HEK293 (cell line): ENCODE measurements around the gene MAGI2.

Experiments
- CTCF ChIA-PET: fragments of 350-600 bp; formaldehyde crosslinking; extraction: SDS; loops from one replicate; lab custom pipeline; 2021; ENCODE audit warnings: antibody characterized with exemption; lab: Yijun Ruan, JAX
- POLR2A ChIA-PET: fragments of 300-600 bp; formaldehyde crosslinking; extraction: SDS; loops from one replicate; lab custom pipeline; 2020; ENCODE audit warnings: antibody characterized with exemption, inconsistent platforms; lab: Yijun Ruan, JAX
- H3K27ac ChIP-seq: fragments of 200-500 bp; sonication (Bioruptor generic); 2 replicates; pipeline ENCODE4 v1.5.1; 2014; ENCODE audit warnings: low read depth, low read length, control low read depth, inconsistent platforms; ENCODE audit errors: extremely low read depth
- H3K36me3 ChIP-seq, 2 experiments: fragments of 200-500 bp in 1 of 2; sonication (Bioruptor generic) in 1 of 2; 1 replicate in 1 of 2; 2 replicates in 1 of 2; pipeline ENCODE4 v1.5.1; 2014 to 2017; ENCODE audit warnings: inconsistent platforms in 2 of 2, low read length in 2 of 2; ENCODE audit not compliant: control insufficient read depth in 2 of 2, insufficient read depth in 1 of 2
- H3K4me1 ChIP-seq: fragments of 200-500 bp; sonication (Bioruptor generic); 2 replicates; pipeline ENCODE4 v1.5.1; 2014; ENCODE audit warnings: mild to moderate bottlenecking, low read length, inconsistent platforms; ENCODE audit not compliant: control insufficient read depth, insufficient read depth
- H3K4me3 ChIP-seq: 2 replicates; pipeline ENCODE4 v1.5.1; 2011; ENCODE audit warnings: low read depth, mild to moderate bottlenecking, control low read depth, low read length, moderate library complexity
- H3K9me3 ChIP-seq: fragments of 200-500 bp; sonication (Bioruptor generic); 2 replicates; pipeline ENCODE4 v1.5.1; 2014; ENCODE audit warnings: low read depth, low read length, inconsistent platforms; ENCODE audit not compliant: control insufficient read depth, insufficient read depth
- KLF10 ChIP-seq: fragments of 450-650 bp; IDR thresholded peaks from 2 replicates; pipeline ENCODE4 v1.5.1; 2018; ENCODE audit warnings: missing biosample characterization, mild to moderate bottlenecking, missing genetic modification characterization
- MZF1 ChIP-seq: fragments of 450-650 bp; formaldehyde crosslinking; IDR thresholded peaks from 2 replicates; pipeline ENCODE4 v1.5.1; 2017; ENCODE audit warnings: missing biosample characterization, missing genetic modification characterization, borderline replicate concordance
- PBX3 ChIP-seq: sonication (generic); formaldehyde crosslinking; IDR thresholded peaks from 2 replicates; pipeline ENCODE4 v1.8.1; 2022; ENCODE audit warnings: mild to moderate bottlenecking, moderate library complexity, missing genetic modification reagents
- ZBTB17 ChIP-seq: fragments of 450-650 bp; formaldehyde crosslinking; IDR thresholded peaks from 2 replicates; pipeline ENCODE4 v1.5.1; 2016; ENCODE audit warnings: missing biosample characterization, missing genetic modification characterization
- ZNF18 ChIP-seq: fragments of 450-650 bp; formaldehyde crosslinking; IDR thresholded peaks from 2 replicates; pipeline ENCODE4 v1.5.1; 2016; ENCODE audit warnings: missing biosample characterization, missing genetic modification characterization
- ZNF2 ChIP-seq: fragments of 450-650 bp; formaldehyde crosslinking; IDR thresholded peaks from 2 replicates; pipeline ENCODE4 v1.5.1; 2016; ENCODE audit warnings: missing biosample characterization, missing genetic modification characterization
- ZNF280C ChIP-seq: fragments of 450-650 bp; formaldehyde crosslinking; IDR thresholded peaks from 2 replicates; pipeline ENCODE4 v1.5.1; 2016; ENCODE audit warnings: missing biosample characterization, missing genetic modification characterization
- ZNF280D ChIP-seq: fragments of 450-650 bp; formaldehyde crosslinking; IDR thresholded peaks from 2 replicates; pipeline ENCODE4 v1.5.1; 2016; ENCODE audit warnings: missing biosample characterization, missing genetic modification characterization
- ZNF398 ChIP-seq: fragments of 450-650 bp; formaldehyde crosslinking; IDR thresholded peaks from 2 replicates; pipeline ENCODE4 v1.5.1; 2017; ENCODE audit warnings: missing biosample characterization, missing genetic modification characterization
- ZNF404 ChIP-seq: fragments of 450-650 bp; formaldehyde crosslinking; IDR thresholded peaks from 2 replicates; pipeline ENCODE4 v1.5.1; 2017; ENCODE audit warnings: missing biosample characterization, missing genetic modification characterization
- ZNF501 ChIP-seq: fragments of 450-650 bp; formaldehyde crosslinking; IDR thresholded peaks from 2 replicates; pipeline ENCODE4 v1.5.1; 2016; ENCODE audit warnings: missing biosample characterization, missing genetic modification characterization
- ZNF513 ChIP-seq: fragments of 450-650 bp; IDR thresholded peaks from 2 replicates; pipeline ENCODE4 v1.5.1; 2018; ENCODE audit warnings: missing biosample characterization, missing genetic modification characterization
- ZNF561 ChIP-seq: fragments of 450-650 bp; IDR thresholded peaks from 2 replicates; pipeline ENCODE4 v1.5.1; 2018; ENCODE audit warnings: missing biosample characterization, missing genetic modification characterization, borderline replicate concordance
- ZNF623 ChIP-seq: fragments of 450-650 bp; formaldehyde crosslinking; IDR thresholded peaks from 2 replicates; pipeline ENCODE4 v1.5.1; 2016; ENCODE audit warnings: missing biosample characterization, missing genetic modification characterization
- ZNF629 ChIP-seq: fragments of 450-650 bp; formaldehyde crosslinking; IDR thresholded peaks from 2 replicates; pipeline ENCODE4 v1.5.1; 2017; ENCODE audit warnings: missing biosample characterization, missing genetic modification characterization
- ZNF677 ChIP-seq: fragments of 450-650 bp; IDR thresholded peaks from 2 replicates; pipeline ENCODE4 v1.5.0; 2018; ENCODE audit warnings: missing biosample characterization, mild to moderate bottlenecking, missing genetic modification characterization, moderate library complexity
- ZNF747 ChIP-seq: fragments of 450-650 bp; formaldehyde crosslinking; IDR thresholded peaks from 2 replicates; pipeline ENCODE4 v1.5.1; 2016; ENCODE audit warnings: missing biosample characterization, missing genetic modification characterization

MAGI2 gene

GRCh38 chr7:78684201-78684600 is 769.3 kb downstream of the MAGI2 start (continued):
- TF ChIP-seq ZNF280D (tag by site-specific recombination) (no peak), ZNF280C (tag by site-specific recombination) (no peak)

- ChIA-PET CTCF (no interaction called here), POLR2A (no interaction called here)
- Histone ChIP-seq H3K27ac (no peak overlapping the region), H3K36me3 (no peaks in the 10 kb centered on the region), H3K4me1 (no peaks in the 10 kb centered on the region), H3K9me3 (no peaks in the 10 kb centered on the region), H3K4me3 (no peak overlapping the region)
- TF ChIP-seq ZNF404 (tag by site-specific recombination) (no peak), ZNF747 (tag by site-specific recombination) (no peak), ZNF398 (tag by site-specific recombination) (no peak), ZNF2 (tag by site-specific recombination) (no peak), MZF1 (no peak), KLF10 (tag by site-specific recombination) (no peak), PBX3 (CRISPR knock-in tag) (no peak), ZBTB17 (tag by site-specific recombination) (no peak)
These were observed 769.9 kb downstream of the MAGI2 start for GRCh38 chr7:78683566-78683965.

- Histone ChIP-seq H3K9me3 (no peaks in the 10 kb centered on the region), H3K27ac (no peak overlapping the region), H3K4me1 (no peaks in the 10 kb centered on the region), H3K36me3 (no peaks in the 10 kb centered on the region), H3K4me3 (no peak overlapping the region)
- POLR2A ChIA-PET, result no interaction called here
- CTCF ChIA-PET, result interaction anchor here (0.5 to 0.6 kb wide), 3 partner anchors 22 to 133 kb away, joined by 3 to 4 read pairs (median 3); no protein-coding TSS in a partner anchor
- no peak for TF ChIP-seq ZNF623 (tag by site-specific recombination)
- TF ChIP-seq ZNF677 (tag by site-specific recombination), result no peak
- TF ChIP-seq ZNF501 (tag by site-specific recombination), result no peak
- TF ChIP-seq ZNF280D (tag by site-specific recombination), result no peak
- TF ChIP-seq ZNF513 (tag by site-specific recombination), result no peak
- no peak for TF ChIP-seq ZNF561 (tag by site-specific recombination)
- no peak for TF ChIP-seq ZNF629 (tag by site-specific recombination)
- no peak for TF ChIP-seq ZNF18 (tag by site-specific recombination)
These were observed 774.2 kb downstream of the MAGI2 start for GRCh38 chr7:78679112-78679876.
